Activated T-cell treated with anti-CD3 and anti-CD28 coated beads for 1 hour (primary cell): ENCODE measurements around the gene CDK8.

ENCODE experiments used
- DNase-seq: peaks from one replicate; pipeline ENCODE4 v3.0.0-alpha.2; 2020; ENCODE audit warnings: low read depth

Gene CDK8

GRCh38 chr13:26446751-26447150 lies 192.8 kb downstream of the CDK8 start:
- DNase-seq: no peak

- DNase-seq: no peak
Observed at GRCh38 chr13:26448032-26448431, 194.1 kb downstream of the CDK8 start.

GRCh38 chr13:26449063-26449848 lies 195.3 kb downstream of the CDK8 start:
- DNase-seq: no peak
